GM21447 (cell line): ENCODE data around the gene ZNF697.
"Not testable (repeated sequence)": the region's sequence is repeated elsewhere in the genome, so short reads cannot be mapped to it uniquely, and the experiment has no call there.

Experiments
- ATAC-seq: cut with Tn5 transposase; IDR thresholded peaks from one replicate; pipeline ENCODE4 v1.9.1; 2021; ENCODE audit not compliant: unreplicated experiment

Gene ZNF697

DNA sequence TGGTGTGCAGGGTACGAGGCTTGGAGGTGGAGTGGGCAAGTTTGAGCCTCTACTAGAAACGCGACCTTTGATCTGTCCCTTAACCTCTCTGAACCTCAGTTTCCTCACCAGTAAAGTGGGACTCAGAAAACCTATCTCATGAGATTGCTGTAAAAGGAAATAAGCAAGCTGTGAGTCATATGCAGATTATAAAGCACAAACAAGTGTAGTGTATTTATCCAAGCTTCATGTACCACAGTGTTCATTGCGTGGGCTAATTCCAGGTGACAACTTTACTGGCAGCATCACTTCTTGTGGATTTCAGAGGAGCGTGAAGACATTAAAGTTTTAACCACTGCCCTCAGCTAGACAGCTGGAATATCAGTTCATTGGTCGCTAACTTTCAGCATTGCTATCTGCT, 44.4 kb downstream of the ZNF697 start:
- ATAC-seq: no peak

- not testable (repeated sequence) for ATAC-seq
These were observed 44.8 kb downstream of the ZNF697 start for GRCh38 chr1:119603241-119603640.

DNA sequence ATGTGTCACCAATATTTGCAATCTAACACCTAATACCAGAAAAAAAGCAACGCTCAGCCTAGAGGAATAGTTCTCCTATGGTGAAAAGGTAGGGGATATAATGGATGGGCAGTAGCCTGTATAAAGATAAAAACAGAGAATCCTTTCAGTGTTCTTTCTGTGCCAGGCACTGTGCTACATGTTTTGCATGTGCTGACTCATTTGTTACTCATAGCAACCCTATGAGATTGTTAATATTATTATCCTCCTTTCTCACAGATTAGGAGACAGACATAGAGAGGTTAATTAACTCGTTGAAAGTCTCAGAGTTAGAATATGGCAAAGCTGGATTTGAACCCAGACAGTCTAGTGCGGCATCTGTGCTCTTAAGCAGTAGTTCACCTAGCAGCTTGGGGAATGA, 45.3 kb downstream of the ZNF697 start:
- not testable (repeated sequence) for ATAC-seq

DNA sequence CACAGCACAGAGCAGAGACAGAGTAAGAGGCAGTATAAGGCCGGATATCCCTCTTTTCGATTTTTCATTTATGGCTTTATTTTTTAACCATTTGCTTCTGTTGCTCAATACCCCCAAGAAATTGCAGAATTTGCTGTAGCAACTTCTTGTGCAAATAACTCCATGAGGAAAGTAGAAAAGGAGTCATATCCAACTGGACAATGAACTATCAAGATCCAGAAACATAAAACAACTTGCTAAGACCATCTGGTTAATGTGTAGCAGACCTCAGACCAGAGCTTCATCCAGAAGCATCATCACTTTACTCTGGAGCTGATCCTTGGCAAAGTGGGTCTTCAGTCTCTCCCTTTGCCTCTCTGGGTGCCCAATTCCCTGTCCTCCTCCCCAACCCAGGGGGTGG, 45.9 kb downstream of the ZNF697 start:
- no peak for ATAC-seq

DNA sequence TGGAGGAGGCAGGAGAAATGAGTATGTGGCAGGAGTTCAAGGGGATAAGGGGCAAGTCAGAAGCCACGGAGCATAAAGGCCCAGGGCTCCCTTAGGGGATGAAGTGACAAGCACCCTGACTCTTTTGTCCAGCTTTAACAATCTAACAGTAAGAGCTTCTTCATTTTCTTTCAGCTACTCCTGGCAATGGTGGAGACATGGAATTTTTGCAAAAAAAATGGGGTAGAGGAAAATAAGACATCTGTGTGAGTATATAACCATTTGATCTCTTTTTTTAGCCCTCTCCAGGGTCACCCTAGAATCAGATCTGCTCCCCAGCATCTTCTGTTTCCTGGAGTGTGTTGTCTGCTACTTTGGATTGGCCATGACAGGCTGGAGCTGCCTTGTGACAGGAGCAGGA, 47.1 kb downstream of the ZNF697 start:
- ATAC-seq: no peak

- no peak for ATAC-seq
These were observed 47.5 kb downstream of the ZNF697 start for GRCh38 chr1:119600561-119600960.

GRCh38 chr1:119595606-119596005, 52.5 kb downstream of the ZNF697 start:
- ATAC-seq: no peak

GRCh38 chr1:119595168-119595567, 52.9 kb downstream of the ZNF697 start:
- ATAC-seq: no peak

DNA sequence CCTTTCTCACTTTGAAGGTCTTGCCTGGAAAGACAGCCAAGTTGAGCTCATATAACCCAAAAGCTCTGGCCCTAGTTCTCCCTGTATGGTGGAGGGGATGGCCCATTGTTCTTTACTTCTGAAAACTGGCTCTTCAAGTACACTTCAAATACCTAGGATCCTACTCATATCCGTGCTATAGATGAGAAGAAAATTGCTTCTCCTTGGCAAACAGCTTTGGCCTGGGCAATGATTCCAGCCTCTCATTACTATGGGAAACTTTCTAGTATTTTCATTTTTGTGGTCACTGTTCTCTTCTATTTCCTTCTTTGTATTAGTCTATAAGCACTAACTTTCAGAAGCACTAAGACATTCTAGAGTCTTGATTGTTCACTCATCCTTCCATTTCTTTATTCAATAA, 53.7 kb downstream of the ZNF697 start:
- ATAC-seq: no peak

GRCh38 chr1:119593805-119594204, 54.3 kb downstream of the ZNF697 start:
- ATAC-seq: no peak

- ATAC-seq: no peak
These were observed 57.7 kb downstream of the ZNF697 start for GRCh38 chr1:119590393-119590792.

DNA sequence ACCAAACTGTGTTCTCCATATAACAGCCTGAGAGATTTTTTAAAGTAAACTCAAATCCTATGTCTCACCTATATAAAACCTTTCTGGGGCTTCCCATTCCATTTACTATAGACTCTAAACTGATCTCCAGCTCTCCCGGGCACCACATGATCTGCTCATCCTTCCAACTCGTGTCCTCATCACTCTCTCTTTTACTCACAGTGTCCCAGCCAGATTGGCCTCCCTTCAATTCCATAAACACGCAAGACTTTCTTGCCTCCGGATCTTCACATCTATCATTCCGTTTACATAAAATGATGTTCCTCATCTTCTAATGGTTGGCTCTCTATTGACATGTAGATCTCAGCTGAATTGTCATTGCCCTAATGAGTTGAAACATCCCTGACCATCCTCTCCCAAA, 59.4 kb downstream of the ZNF697 start:
- ATAC-seq: no peak

- ATAC-seq: no peak
These were observed 60.7 kb downstream of the ZNF697 start for GRCh38 chr1:119587341-119587740.

DNA sequence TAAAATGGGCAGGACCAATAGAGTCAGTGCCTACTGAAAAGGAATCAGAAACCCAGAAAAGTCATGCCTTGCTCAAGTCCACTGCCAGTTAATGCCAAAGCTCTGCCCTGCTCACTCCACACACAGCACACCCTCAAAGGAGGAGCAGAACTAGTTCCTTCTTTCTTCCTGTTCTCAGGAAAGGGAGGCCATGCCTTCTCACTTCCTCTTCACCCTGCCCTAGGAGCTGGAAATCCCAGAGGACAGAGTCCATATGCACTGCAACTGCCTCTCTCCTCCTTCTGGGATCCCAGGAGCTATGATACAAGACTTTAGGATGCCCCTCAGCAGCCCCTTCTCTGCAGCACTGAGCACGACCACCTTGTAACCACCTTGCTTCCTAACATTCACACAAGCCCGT, 62.3 kb downstream of the ZNF697 start:
- not testable (repeated sequence) for ATAC-seq

DNA sequence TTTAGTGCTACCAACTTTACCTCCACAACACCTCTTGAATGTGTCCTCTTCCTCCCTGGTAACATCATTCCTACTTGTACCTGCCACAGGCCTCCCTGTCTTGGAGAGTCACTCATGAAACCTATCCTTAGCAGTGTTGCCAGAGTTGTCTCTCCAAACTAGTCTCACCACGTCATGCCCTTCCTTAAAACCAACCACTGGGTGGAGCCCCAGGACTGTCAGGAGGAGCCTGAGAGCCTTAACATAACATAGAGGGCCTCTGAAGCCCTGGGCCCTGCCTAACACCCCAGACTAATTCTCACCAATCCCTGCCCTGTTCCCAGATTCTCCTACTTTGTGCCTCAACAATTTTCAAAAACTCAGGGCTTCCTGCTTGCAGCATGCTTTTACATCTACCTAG, 65.3 kb downstream of the ZNF697 start:
- ATAC-seq: no peak

DNA sequence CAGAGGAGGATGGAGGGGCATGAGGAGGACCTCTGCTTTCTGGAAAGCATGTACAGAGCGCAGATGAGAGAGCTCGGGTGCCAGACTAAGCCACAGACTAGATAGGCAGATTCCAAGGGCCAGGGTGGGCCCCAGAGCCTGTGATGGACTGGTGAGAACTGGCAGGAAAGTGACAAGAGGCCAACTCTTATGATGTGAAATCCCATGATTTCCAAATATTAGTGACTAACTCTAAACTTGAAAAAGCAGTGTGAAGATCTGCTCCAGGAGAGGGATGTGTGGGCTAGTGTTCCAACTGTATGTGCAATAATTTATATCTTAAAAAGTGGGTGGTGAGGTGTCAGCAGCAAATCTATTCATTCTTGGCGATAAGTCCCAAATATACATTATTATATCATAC, 67.0 kb downstream of the ZNF697 start:
- not testable (repeated sequence) for ATAC-seq

GRCh38 chr1:119573886-119574285, 74.2 kb downstream of the ZNF697 start:
- no peak for ATAC-seq

DNA sequence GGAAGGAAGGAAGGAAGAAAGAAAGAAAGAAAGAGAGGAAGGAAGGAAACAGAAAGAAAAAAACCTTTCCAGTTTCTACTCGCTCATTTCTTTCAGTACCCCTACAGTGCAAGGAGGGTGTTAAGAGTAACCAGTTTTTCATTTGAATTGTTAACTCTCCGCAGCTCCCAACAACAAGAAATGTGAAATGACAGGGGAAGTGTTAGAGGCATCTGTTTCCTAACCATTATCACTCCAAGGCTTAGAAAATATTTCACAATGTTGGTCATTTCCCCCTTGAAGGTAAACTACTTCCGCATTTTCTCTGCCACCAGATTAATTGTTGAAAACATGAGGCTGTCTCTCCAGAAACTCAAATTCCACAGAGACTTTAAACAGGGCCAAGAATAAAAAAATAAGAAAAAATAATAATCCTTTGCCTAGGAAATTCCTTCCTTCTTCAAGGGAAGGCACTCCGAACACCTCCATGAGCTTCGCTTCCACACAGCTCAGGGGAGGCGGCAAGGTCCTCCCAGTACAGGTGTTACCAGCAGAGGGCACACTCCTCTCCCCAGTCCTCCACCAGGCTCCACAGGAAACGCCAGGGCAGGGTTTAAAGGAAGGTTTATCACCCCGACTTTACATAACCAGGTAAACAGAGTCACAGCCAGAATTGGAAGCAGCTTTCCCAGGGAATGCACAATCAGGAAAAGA, 78.0 kb downstream of the ZNF697 start:
- ATAC-seq: not testable (repeated sequence)
